K562 (cell line): ENCODE data around the gene NUTM1. TPM values are rescaled to one million over a fixed set of nuclear protein-coding genes. Genes with fewer than 3 reads are reported as not detected.
A peak's percentile ranks its signal among the peaks of the same experiment; 100 is the strongest.

Experiments
- CBFA2T3 ChIP-seq: fragments of 450-650 bp; IDR thresholded peaks from 2 replicates; pipeline ENCODE4 v1.6.1; 2017
- CEBPG ChIP-seq, 3 experiments: fragments of 200-800 bp in 1 of 3; sonication (Bioruptor generic) in 1 of 3; sonication (generic) in 1 of 3; formaldehyde crosslinking in 1 of 3; IDR thresholded peaks in 2 of 3; conservative IDR thresholded peaks in 1 of 3; 2 replicates each; pipeline versions ENCODE4 v1.6.1 to v1.8.0; 2016 to 2022; ENCODE audit warnings: missing compliant biosample characterization in 2 of 3, missing genetic modification characterization in 2 of 3, mild to moderate bottlenecking in 1 of 3, missing genetic modification reagents in 1 of 3
- CREB1 ChIP-seq, 2 experiments: sonication (generic) in 1 of 2; formaldehyde crosslinking in 1 of 2; IDR thresholded peaks; 2 replicates each; pipeline versions ENCODE4 v1.6.1 to v1.8.0; 2012 to 2022; ENCODE audit warnings: inconsistent platforms in 1 of 2, mild to moderate bottlenecking in 1 of 2, missing genetic modification reagents in 1 of 2, moderate library complexity in 1 of 2
- NRF1 ChIP-seq, 2 experiments: fragments of 450-650 bp; IDR thresholded peaks in 1 of 2; conservative IDR thresholded peaks in 1 of 2; 2 replicates each; pipeline ENCODE4 v1.6.1; 2014; ENCODE audit warnings: mild to moderate bottlenecking in 2 of 2
- SIX5 ChIP-seq, 2 experiments: IDR thresholded peaks; 2 replicates each; pipeline ENCODE4 v1.6.1; 2011; ENCODE audit warnings: low read length in 2 of 2, borderline replicate concordance in 1 of 2, low read depth in 1 of 2, mild to moderate bottlenecking in 1 of 2, moderate library complexity in 1 of 2; ENCODE audit not compliant: insufficient read depth in 1 of 2
- polyA plus RNA-seq, 8 experiments: library from polyadenylated mRNA; depleted of rRNA in 4 of 8; stranded (reverse) in 5 of 8; unstranded in 3 of 8; fragments of >200 nt; fragmentation: Nextera tagmentation in 2 of 8; fragmentation: Illumina TruSeq in 1 of 8; extraction: Ambion mirVana in 2 of 8; extraction: Trizol in 1 of 8; gene quantifications; 2 replicates each; pipeline versions ENCODE4 v1.2.1 to v1.2.3, GENCODE V29; 2011 to 2014; ENCODE audit warnings: inconsistent platforms in 1 of 8, missing spikeins in 1 of 8
- total RNA-seq, 7 experiments: library from RNA; depleted of rRNA in 6 of 7; stranded (reverse); fragments of >200 nt in 6 of 7; fragmentation: Illumina TruSeq in 2 of 7; extraction: Trizol in 2 of 7; gene quantifications; 2 replicates each; pipeline versions ENCODE4 v1.2.1 to v1.2.3, GENCODE V29; 2011 to 2021; ENCODE audit warnings: low replicate concordance in 1 of 7
- TF ChIP-seq, protein P1 (sequence below): fragments of 200-800 bp; sonication (Bioruptor generic); IDR thresholded peaks from 2 replicates; pipeline ENCODE4 v1.6.1; 2016; ENCODE audit warnings: missing genetic modification characterization, missing compliant biosample characterization
- TF ChIP-seq, protein P2 (sequence below): sonication (generic); formaldehyde crosslinking; IDR thresholded peaks from 2 replicates; pipeline ENCODE4 v1.8.0; 2022; ENCODE audit warnings: missing genetic modification reagents, mild to moderate bottlenecking, moderate library complexity, borderline replicate concordance

The NUTM1 gene
- total and polyA plus RNA-seq, 9 of the 15 experiments (the other 6 are each of a cell fraction or from before 2014, with no cell fraction given), result 0.01 to 0.05 (median 0.04) TPM; not detected in 4

- TF ChIP-seq, protein P1, sequence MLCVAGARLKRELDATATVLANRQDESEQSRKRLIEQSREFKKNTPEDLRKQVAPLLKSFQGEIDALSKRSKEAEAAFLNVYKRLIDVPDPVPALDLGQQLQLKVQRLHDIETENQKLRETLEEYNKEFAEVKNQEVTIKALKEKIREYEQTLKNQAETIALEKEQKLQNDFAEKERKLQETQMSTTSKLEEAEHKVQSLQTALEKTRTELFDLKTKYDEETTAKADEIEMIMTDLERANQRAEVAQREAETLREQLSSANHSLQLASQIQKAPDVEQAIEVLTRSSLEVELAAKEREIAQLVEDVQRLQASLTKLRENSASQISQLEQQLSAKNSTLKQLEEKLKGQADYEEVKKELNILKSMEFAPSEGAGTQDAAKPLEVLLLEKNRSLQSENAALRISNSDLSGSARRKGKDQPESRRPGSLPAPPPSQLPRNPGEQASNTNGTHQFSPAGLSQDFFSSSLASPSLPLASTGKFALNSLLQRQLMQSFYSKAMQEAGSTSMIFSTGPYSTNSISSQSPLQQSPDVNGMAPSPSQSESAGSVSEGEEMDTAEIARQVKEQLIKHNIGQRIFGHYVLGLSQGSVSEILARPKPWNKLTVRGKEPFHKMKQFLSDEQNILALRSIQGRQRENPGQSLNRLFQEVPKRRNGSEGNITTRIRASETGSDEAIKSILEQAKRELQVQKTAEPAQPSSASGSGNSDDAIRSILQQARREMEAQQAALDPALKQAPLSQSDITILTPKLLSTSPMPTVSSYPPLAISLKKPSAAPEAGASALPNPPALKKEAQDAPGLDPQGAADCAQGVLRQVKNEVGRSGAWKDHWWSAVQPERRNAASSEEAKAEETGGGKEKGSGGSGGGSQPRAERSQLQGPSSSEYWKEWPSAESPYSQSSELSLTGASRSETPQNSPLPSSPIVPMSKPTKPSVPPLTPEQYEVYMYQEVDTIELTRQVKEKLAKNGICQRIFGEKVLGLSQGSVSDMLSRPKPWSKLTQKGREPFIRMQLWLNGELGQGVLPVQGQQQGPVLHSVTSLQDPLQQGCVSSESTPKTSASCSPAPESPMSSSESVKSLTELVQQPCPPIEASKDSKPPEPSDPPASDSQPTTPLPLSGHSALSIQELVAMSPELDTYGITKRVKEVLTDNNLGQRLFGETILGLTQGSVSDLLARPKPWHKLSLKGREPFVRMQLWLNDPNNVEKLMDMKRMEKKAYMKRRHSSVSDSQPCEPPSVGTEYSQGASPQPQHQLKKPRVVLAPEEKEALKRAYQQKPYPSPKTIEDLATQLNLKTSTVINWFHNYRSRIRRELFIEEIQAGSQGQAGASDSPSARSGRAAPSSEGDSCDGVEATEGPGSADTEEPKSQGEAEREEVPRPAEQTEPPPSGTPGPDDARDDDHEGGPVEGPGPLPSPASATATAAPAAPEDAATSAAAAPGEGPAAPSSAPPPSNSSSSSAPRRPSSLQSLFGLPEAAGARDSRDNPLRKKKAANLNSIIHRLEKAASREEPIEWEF (CRISPR knock-in tag), result 0 out of 2 replicates have a peak, but pooled peaks have one; percentile 53
- TF ChIP-seq, protein P2, sequence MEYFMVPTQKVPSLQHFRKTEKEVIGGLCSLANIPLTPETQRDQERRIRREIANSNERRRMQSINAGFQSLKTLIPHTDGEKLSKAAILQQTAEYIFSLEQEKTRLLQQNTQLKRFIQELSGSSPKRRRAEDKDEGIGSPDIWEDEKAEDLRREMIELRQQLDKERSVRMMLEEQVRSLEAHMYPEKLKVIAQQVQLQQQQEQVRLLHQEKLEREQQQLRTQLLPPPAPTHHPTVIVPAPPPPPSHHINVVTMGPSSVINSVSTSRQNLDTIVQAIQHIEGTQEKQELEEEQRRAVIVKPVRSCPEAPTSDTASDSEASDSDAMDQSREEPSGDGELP, result 0 out of 2 replicates have a peak, but pooled peaks have one; percentile 9
- no peak for TF ChIP-seq CREB1 (IDR thresholded peaks at IDR 0.05)
- TF ChIP-seq CREB1 (CRISPR knock-in tag; IDR thresholded peaks at IDR 0.05), result no peak
- TF ChIP-seq NRF1 (conservative IDR thresholded peaks at IDR 0.05 in 1 of 2, IDR thresholded peaks at IDR 0.05 in 1 of 2), result 0 out of 4 replicates have a peak, but pooled peaks of 1 of the 2 experiments have one; percentile 15
- TF ChIP-seq CEBPG (CRISPR knock-in tag; IDR thresholded peaks at IDR 0.05), result peak; percentile 28; the same call in 1 of the 2 replicates
- TF ChIP-seq CEBPG (tag; conservative IDR thresholded peaks at IDR 0.05 in 1 of 2, IDR thresholded peaks at IDR 0.05 in 1 of 2), result no peak
- peak in 1 of 2 experiments; percentile 10; a peak in 1 of 4 replicates for TF ChIP-seq SIX5 (IDR thresholded peaks at IDR 0.05; ENCODE audit: borderline replicate concordance in 1 of 2, insufficient read depth in 1 of 2, low read depth in 1 of 2, low read length in 2 of 2)
- TF ChIP-seq CBFA2T3, result 0 out of 2 replicates have a peak, but pooled peaks have one; percentile 38
- TF ChIP-seq, all 486 proteins: peak for 9
Measured at GRCh38 chr15:34341381-34342212, 1.5 kb upstream of the NUTM1 start (continued).
